Mesenteric fat pad (tissue), 1 donor: Measurements from ENCODE around the gene CHCHD4. TPM values are rescaled to one million over a fixed set of nuclear protein-coding genes. Genes with fewer than 3 reads are reported as not detected.

Experiments
- DNase-seq: peaks from one replicate; pipeline ENCODE4 v3.0.0-alpha.2; 2020; ENCODE audit warnings: low spot score
- total RNA-seq: library from RNA; stranded (reverse); fragmentation: NEBNext Ultra II Directional; extraction: Animal tissue kit (Norgen Biotek cat#: 25700); gene quantifications from one replicate; pipeline ENCODE4 v1.2.1, GENCODE V29; 2021
- donor health status: DM: yes; HTN: yes; CAD: no.

Gene CHCHD4
- total RNA-seq, 1 donor from 2014 or later = 18.1 TPM

GRCh38 chr3:14063152-14063551, 61.5 kb downstream of the CHCHD4 start:
- no peak for DNase-seq

Other genes with a start within 250 kb of the CHCHD4 start
- gene WNT7A, start 244.8 kb downstream of the CHCHD4 start, total RNA-seq = not detected
- gene TMEM43, start 182 bp upstream of the CHCHD4 start, total RNA-seq = 99.3 TPM
- 24.8 TPM for gene XPC, start 53.7 kb upstream of the CHCHD4 start, total RNA-seq
- 10.0 TPM for gene LSM3, start 53.9 kb upstream of the CHCHD4 start, total RNA-seq